DMS114 treated with DMSO at 0.1 percent for 48 hours (cell line): Measurements from ENCODE around the gene RCBTB2.

Experiments
- DNase-seq: peaks from one replicate; lab custom pipeline; 2025; ENCODE audit not compliant: unreplicated experiment; lab: John Stamatoyannopoulos, UW

RCBTB2 gene

DNA sequence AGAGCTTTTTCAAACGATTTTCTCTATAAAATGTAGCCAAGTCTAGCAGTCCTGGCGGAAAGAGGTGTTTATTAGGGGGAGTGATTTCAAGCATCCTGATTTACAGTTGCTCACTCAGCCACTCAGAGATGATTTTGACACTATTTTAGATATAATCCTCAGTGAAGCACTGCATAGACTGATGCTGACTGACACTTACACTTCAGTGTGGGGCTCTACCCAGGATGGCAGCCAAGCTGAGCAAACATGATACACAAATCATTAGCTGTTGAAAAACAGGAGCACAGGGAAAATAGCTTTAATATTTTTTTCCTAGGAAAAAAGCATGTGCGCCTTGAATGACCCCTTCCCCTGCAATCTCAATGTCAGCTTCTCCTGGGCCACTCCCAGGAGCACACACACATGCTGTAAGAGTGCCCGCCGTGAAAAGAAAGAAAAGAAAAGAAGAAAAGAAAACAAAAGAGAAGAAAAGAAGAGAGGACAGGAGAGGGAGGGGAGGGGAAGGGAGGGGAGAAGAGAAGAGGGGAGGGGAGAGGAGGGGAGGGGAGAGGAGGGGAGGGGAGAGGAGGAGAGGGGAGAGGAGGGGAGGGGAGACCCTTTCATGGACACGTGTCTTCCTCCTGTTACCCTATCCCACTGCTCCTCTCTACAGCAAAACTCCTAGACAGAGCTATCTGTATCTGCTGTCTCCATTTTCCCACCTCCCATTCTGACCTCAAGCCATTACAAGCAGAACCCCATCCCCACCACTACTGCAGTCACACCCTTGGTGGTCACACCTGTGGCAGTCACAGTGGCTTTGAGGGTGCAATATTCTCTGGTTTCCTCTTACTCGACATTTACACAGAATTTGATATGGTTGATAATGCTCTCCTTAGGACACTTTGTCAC is 36.4 kb downstream of the RCBTB2 start:
- DNase-seq: no peak

- DNase-seq: no peak
Measured at GRCh38 chr13:48494874-48495273, 38.0 kb downstream of the RCBTB2 start.

GRCh38 chr13:48493851-48494250 is 39.0 kb downstream of the RCBTB2 start:
- no peak for DNase-seq

- DNase-seq: no peak
Measured at GRCh38 chr13:48493066-48493765, 39.7 kb downstream of the RCBTB2 start.

DNA sequence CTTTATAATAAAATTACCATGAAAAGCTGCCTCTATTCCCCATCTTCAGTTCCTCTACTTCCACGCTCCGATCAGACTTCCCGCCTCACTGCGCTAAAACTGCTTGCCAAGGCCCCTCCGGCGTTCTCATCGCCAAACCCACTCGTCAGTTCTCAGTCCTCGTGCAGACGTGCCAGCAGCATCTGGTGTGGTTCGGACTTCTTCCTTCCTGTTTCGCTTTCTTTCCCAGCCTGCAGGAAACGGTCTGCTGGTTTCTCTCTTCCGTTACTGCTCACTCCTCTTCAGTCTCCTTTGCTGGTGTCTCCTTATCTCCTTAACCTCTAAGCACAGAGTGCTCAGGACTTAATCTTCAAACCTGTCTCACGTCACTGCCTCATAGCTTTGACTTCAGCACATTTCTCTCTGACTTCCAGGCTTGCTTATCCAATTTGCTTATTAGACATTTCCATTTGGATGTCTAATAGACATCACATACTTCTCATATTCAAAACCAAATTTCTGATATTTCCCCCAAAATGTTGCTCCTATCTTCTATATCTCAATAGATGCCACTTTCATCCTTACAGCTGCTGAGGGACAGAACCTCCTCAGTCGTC is 40.3 kb downstream of the RCBTB2 start:
- no peak for DNase-seq

- DNase-seq: no peak
Measured at GRCh38 chr13:48492096-48492440, 40.8 kb downstream of the RCBTB2 start.

DNA sequence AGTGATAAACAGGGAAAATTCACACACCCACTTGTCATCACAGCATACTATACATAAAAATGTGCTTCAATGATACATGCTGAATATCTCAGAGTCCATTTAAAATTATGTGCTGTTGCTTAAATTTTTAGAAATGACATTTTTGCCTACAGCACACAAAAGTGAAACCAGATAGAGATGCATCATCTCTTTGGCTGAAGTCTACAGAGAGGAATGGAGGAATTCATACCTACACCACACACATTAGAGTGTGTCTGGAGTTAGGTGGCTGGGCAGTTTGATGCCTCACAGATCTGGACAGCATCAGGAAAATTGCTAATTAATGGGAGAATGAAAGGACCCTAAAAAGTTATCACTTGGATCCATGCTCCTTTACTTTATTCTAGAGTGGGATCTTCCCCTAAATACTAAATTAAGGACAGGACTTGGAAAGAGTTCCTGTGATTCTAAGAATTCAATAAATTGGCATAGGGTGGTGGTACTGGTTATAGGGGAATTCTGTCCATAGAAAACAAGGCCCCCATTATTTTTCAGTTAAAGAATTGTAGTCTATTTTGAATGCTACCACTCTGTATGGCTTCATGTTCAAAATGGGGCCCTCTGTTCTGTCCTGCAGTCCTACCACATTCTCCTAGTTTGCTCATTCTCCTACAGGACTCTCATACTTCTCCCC is 41.3 kb downstream of the RCBTB2 start:
- no peak for DNase-seq

GRCh38 chr13:48490241-48490640 is 42.6 kb downstream of the RCBTB2 start:
- no peak for DNase-seq

DNA sequence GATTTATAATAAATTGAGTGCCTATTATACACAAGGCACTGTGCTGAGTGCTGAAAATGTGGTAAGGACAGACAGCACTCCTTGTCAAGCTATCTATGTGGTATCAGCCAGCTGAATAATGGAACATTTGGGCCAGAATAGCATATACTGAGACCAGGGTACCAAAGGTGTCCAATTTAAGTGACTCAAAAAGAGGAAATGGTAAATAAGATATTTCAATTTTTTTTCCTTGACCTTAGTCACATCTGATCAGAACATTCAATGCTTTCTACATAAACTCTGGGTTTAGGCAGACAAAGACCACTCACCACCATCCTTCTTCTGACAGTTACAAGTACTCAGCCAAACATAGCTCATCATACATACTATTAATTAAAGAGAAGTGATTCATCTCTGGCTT is 43.2 kb downstream of the RCBTB2 start:
- DNase-seq: no peak

- DNase-seq: no peak
Measured at GRCh38 chr13:48488995-48489394, 43.9 kb downstream of the RCBTB2 start.

DNA sequence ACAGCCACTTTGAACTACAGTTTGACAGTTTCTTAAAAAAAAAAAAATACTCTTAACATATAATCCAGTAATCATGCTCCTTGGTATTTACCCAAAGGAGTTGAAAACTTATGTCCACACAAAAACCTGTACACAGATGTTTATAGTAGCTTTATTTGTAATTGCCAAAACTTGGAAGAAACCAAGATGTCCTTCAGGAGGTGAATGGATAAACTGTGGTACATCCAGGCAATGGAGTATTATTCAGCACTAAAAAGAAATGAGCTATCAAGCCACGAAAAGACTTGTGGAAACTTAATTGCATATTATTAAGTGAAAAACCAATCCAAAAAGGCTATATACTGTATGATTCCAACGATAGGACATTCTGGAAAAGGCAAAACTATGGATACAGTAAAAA is 44.9 kb downstream of the RCBTB2 start:
- no peak for DNase-seq

DNA sequence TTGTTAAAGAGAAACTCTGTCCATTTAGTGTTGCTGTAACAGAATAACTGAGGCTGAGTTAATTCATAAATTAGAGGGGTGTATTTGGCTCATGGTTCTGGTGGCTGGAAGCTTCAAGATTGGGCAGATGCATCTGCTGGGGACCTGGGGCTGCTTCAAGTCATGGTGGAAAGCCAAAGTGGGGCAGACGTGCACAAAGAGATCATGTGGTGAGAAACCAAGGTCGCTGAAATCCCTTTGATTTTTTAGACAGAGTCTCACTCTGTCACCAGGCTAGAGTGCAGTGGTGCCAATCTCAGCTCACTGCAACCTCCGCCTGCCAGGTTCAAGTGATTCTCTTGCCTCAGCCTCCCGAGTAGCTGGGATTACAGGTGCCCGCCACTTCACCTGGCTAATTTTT is 46.0 kb downstream of the RCBTB2 start:
- DNase-seq: no peak

- DNase-seq: no peak
Measured at GRCh38 chr13:48486362-48486761, 46.5 kb downstream of the RCBTB2 start.

- DNase-seq: no peak
Measured at GRCh38 chr13:48485432-48485831, 47.4 kb downstream of the RCBTB2 start.

- DNase-seq: no peak
Measured at GRCh38 chr13:48483575-48483974, 49.3 kb downstream of the RCBTB2 start.

DNA sequence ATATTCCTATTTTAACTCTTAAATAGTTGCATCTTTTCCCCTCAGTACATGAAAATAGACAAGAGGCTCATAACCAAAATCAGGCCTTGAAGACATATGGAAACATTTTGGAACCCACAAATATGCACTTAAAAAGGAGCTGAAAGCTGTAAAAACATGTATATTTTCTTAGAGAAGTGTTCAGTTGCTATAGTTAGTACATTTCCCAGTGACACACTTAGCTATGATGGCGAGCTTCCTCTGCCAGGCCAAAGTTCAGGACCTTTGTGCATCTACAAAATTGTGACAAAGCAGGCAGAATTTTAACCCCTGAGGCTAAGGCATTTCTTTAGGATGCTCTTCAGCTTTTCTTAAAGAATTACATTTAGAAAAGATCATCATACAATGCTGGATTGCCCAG is 54.5 kb downstream of the RCBTB2 start:
- no peak for DNase-seq

DNA sequence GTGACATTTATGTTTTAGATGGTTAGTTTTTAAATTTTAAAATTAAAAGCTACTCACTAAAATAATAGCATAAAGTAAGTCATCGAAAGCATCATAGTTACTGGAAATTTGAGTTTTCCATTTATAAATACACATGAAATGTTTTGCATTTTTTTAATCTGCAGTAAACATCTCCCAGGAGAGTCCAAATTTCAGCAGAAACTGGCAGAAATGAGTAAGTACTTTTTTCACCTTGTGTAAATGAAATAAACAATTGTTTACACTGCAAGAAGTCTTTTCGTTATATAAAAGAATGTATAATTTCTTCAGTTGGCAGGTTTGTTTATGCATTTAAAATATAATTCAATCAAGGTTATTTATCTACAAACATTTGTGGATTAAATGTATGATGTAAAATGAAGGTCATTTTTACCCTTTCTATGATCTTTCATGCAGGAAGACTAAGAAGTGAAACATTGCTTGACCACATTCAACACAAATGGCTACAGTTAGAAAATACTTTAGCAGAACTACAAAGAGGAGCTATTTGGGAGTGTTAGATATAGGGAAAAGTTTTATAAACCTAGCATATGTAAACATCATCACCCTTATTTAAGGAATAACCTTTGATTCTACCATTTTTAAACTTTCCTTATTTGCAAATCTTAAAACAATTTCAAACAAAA is 55.6 kb downstream of the RCBTB2 start:
- no peak for DNase-seq

DNA sequence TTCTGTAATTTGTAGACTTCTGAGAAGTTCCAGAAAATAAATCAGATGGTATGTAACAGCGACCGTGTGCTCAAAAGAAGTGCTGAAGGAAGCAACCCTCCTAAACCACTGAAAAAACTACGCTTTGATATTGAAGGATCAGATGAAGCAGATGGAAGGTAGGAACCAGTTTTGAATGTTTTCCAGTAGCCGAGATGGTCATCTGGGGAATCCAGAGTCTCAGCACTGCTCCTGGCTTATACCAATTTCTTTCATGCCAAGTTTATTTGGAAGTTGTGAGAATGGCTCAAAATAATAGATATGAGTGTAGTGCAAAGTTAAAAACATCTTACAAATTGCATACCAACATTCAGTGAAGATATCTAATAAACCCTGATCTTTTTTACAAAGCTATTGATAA is 56.2 kb downstream of the RCBTB2 start:
- no peak for DNase-seq

DNA sequence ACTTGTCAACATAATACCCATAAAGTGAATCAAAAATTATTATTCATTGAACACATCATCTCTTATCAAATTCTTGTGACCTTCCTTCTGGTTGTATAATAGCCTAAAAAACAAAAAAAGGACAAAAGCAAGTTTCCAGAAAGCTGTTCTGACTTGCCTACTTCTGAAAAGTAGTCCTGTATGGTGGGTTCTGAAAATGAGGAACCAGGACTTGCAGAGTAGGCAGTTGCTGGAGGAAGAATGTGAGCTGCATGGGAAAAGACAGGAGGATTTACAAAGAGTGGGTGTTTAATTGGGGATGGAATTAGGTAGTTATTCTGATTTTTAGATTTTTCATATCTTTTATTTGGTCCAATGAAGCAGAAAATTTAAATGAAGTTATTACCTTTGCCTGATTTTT is 56.7 kb downstream of the RCBTB2 start:
- no peak for DNase-seq

DNA sequence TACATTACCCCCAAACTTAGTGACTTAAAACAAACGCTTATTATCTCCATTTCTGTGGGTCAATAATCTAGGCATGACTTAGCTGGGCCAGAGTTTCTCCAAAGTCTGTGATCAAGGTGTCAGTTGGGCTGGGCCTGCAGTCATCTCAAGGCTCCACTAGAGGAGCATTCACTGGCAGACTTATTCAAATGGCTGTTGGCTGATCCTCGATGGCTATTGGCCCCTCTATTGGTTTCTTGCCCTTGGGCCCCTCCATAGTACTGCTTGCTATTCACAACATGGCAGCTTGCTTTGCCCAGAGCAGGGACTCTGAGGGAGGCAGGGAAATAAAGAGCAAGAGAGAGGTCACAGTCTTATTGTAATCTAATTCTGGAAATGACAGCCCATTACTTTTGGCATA is 57.6 kb downstream of the RCBTB2 start:
- DNase-seq: no peak

- DNase-seq: no peak
Measured at GRCh38 chr13:48457578-48458242, 75.2 kb downstream of the RCBTB2 start.
